HG02973 (cell line): Measurements from ENCODE around the gene ZDHHC14.

Source experiments
- ATAC-seq: cut with Tn5 transposase; IDR thresholded peaks from one replicate; pipeline ENCODE4 v1.9.1; 2021; ENCODE audit warnings: moderate library complexity; ENCODE audit not compliant: unreplicated experiment

The ZDHHC14 gene

DNA sequence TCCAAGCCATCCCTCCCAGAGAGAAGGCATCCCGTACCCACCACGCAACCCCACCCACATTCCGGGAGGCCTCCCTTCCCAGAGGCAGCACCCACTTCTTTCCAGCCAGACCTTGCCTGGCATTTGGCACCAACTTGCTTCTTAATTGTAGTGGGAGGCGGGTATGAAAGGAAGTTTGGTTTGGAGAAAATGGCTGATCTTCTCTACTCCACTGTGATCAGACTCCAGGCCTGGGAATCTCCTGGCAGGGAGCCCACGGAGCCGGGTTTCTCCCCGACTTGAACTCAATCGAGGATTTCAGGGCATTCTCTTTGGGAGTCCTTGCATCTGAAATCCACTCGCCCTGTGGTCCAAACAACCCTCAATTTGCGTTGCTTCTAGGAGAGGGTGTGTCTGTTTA, 107.1 kb downstream of the ZDHHC14 start:
- ATAC-seq, result no peak

GRCh38 chr6:157488716-157489118, 107.7 kb downstream of the ZDHHC14 start:
- ATAC-seq, result no peak

GRCh38 chr6:157490611-157491269, 109.8 kb downstream of the ZDHHC14 start:
- ATAC-seq, result no peak

DNA sequence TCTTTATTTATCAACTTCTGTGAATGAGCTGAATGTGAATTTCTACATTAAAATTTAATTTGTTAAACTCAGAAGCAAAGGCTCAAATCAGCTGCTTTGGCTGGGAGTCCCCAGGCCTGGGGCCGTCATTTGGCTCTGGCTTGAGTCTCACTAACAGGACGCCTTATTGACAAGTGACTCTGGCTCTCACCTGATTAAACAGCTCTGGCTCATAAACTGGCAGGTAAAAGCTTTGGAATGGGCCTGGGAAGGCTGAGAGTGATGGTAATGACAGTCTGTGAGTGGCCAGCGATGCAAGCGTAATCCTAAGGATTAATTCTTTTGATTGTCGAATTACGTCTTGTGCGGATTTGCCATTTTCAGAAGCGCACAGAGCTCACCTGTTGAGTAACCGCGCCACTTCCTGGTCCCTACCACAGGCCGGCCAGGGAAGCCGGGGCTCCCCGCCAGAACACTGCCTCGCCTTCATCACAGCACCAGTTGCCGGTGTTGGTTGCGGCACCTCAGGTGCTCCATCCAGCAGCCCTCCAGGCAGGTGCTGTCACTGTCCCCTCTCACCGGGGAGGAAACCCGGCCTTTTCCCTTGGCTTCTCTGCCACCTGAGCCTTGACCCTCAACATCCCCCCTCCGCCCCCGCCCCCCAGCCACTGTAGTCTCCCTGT, 110.7 kb downstream of the ZDHHC14 start:
- no peak for ATAC-seq

GRCh38 chr6:157492249-157492648, 111.3 kb downstream of the ZDHHC14 start:
- ATAC-seq, result no peak

DNA sequence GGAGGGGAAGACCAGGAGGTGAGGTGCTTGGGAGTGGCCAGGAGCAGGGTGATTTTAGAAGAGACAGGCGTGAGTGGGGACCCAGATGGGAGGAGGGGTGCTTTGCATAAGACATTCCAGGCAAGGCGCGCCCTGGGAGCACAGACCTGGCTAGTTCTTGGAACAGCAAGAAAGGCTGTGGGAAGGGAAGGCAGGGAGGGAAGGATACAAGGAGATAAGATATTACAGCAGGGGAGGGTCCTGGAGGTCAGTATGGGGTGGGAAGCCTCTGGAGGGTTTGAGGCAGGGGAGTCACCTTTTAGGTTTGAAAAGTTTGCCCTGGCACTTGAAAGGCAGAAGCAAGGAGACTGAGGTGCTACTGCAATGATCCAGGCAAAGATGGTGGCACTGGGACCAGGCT, 111.8 kb downstream of the ZDHHC14 start:
- ATAC-seq, result no peak

- no peak for ATAC-seq
These were observed 112.2 kb downstream of the ZDHHC14 start for GRCh38 chr6:157493173-157493572.

- ATAC-seq, result no peak
These were observed 112.6 kb downstream of the ZDHHC14 start for GRCh38 chr6:157493576-157493975.

DNA sequence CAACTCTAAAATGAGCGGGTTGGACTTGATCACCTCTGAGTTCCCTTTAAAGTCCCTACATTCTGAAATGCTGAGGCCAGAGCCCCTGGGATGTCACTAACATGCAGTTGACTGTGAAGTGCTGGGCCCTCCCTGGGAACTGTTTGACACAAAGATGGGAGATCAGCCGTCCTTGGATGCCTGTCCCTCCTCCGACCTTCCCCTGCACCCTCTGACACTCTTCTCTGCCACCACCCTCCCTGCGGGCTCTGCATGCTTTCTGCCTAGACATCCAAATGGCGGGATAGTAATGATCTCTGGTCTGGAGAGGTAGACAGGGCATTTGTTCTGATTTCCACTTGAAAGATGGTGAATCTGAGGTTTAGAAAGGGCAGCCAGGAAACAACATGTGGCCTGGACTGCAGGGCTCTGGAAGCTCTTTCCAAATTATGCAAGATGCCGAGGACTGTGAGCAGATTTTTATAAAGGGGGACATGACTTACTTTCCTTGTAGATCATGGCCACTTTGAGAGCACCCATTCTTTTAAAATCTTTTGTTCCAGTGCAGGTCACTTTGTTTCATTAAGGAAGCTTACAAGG, 113.2 kb downstream of the ZDHHC14 start:
- ATAC-seq, result no peak

GRCh38 chr6:157496534-157497095, 115.6 kb downstream of the ZDHHC14 start:
- no peak for ATAC-seq

DNA sequence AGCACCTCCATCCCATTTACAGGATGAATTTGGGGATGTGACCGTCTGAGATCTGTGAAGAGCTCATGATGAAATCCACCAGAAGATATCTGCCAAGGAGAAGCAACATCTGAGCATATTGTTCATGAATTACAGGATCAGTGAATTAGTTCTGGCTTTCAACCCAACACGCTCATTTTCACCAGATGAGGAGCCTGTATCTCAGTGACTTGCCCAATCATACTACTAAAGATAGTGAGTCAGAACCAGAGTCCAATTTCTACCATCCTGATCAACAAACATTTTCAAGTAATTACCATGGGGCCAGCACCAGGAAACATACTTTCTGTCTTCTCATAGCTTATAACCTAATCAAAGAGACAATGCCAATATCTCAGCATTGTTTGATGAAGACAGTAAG, 116.6 kb downstream of the ZDHHC14 start:
- ATAC-seq, result no peak

GRCh38 chr6:157498817-157499216, 117.8 kb downstream of the ZDHHC14 start:
- ATAC-seq, result no peak

GRCh38 chr6:157500022-157500421, 119.0 kb downstream of the ZDHHC14 start:
- ATAC-seq, result no peak

DNA sequence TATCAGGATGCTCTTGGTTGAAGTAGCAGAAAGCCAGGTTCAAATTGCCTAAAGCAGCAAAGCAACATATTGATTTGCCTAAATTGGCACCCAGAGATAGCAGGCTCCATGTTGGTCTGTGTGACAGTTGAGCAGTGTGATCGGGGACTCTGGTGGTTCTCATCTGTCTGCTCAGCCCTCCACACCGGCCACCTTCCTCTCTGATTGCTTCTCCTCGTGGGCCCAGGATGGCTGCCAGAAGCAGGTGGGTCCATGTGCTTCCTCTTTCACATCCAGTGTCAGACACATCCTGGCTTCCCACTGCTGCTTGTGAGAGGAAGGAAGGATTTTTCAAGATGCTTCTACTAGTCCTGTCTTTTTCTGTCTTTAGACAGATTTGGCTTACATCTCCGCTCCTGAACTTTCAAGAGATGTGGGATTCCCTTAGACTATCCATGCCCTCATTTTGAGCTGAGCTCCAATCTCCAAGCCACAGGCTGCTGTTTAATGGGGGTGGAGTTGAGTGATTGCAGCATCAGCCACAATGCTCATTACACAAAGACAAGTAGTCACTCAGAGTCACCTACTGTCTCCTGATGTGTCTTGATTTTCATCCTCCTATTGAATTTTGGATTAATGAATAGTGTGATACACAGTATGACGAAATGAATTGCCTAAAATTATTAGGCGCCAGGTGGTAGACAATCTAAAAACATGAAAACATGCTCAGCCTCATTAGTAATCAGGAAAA, 122.2 kb downstream of the ZDHHC14 start:
- ATAC-seq, result no peak

DNA sequence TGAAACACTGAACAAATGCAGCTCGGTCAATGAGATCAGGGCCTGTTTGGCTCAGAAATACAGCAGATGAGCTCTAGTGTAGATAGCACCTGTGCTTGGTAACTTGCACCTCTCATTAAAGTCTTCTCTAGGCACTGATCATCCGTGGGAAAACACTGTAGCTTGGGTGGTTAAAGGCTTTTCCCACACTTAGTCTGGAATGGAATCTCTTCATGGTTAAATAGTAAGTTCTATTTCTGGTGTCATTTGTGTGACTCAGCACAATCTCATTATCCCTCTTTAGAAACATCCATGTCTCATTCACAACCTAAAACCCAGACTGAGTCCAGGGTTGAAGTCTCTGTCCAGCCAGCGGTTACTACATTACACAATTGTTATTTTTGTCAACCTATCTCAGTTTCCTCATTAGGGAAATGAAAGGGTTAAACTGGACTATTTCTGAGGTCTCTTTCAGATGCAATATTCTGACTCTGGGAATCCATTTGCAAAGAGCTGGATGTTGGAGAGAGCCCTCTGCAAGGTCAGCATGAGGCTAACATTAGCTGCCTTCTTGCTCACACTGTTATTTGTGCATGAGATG, 125.0 kb downstream of the ZDHHC14 start:
- ATAC-seq, result no peak

- no peak for ATAC-seq
These were observed 129.6 kb downstream of the ZDHHC14 start for GRCh38 chr6:157510323-157511188.

- no peak for ATAC-seq
These were observed 130.8 kb downstream of the ZDHHC14 start for GRCh38 chr6:157511682-157512381.

DNA sequence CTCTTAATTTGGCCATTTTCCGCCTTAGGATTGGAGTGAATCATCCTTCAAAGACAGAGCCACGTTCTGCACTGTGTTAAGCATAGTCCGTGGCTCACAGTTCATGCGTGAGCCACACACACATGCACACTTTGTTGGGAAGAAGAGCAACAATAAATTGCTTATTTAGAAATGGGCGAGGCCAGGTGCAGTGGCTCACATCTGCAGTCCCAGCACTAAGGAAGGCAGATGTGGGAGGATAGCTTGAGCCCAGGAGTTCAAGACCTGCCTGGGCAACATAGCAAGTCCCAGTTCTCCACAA, 131.3 kb downstream of the ZDHHC14 start:
- no peak for ATAC-seq

DNA sequence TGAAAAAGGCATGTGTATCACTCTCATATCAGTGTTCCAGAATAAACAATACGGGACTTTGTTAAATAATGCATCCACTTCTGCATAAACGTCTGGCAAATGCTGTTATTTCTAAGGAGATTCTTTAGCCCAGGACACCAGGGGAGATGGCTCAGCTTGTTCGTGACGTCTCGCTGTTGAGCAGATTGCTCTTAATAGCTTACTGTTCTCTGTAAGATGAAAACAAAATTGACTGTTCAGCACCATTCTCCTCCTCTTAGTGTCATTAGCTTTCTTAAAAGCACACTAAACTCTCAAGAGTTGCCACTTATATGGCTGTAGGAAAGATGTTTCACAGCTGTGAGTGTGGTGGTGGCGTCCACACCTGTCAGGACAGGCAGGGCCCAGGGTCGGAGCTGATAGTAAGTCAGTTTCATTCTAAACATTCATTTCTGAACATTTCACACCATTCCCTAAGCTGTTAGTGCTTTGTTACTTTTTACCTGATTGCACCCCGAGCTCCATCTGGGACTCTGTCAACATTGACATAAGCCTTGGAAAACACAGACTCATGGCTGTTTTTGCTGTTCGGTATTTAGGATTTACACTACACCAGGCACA, 132.1 kb downstream of the ZDHHC14 start:
- no peak for ATAC-seq
